Measurements from ENCODE around the gene KCNJ5.

The KCNJ5 gene

DNA sequence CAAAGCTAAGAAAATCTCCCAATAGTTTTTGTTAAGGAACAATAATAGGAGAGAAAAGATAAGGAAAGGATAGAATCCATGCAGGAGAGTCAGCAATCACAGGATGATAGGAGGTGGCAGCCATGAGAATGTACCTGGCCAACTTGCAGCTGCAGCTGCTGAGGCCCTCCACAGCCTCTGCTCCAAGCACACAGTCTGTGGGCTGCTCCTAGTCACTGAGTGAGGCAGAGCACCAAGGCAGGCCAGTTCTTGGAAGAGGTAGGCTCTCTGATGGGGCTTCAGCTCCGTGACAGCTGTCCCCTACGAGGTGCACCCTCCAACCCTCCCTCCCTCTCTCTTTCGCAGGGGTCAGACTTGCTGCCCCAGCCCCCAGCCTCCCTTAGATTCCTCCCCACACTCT, 18.6 kb upstream of the KCNJ5 start:
- H3K27ac ChIP-seq (ENCODE audit: low read length): no peak overlapping the region
- H3K9me3 ChIP-seq (ENCODE audit: insufficient read depth, low read length): no peaks in the 10 kb centered on the region
- H3K9ac ChIP-seq (ENCODE audit: low read length): no peak overlapping the region
- no peaks in the 10 kb centered on the region for H3K79me2 ChIP-seq (ENCODE audit: low read length)
- TF ChIP-seq, protein P1, sequence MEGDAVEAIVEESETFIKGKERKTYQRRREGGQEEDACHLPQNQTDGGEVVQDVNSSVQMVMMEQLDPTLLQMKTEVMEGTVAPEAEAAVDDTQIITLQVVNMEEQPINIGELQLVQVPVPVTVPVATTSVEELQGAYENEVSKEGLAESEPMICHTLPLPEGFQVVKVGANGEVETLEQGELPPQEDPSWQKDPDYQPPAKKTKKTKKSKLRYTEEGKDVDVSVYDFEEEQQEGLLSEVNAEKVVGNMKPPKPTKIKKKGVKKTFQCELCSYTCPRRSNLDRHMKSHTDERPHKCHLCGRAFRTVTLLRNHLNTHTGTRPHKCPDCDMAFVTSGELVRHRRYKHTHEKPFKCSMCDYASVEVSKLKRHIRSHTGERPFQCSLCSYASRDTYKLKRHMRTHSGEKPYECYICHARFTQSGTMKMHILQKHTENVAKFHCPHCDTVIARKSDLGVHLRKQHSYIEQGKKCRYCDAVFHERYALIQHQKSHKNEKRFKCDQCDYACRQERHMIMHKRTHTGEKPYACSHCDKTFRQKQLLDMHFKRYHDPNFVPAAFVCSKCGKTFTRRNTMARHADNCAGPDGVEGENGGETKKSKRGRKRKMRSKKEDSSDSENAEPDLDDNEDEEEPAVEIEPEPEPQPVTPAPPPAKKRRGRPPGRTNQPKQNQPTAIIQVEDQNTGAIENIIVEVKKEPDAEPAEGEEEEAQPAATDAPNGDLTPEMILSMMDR (IDR thresholded peaks at IDR 0.05; ENCODE audit: low read depth, low read length): no peak
- no peak for TF ChIP-seq EZH2phosphoT487 (IDR thresholded peaks at IDR 0.05; ENCODE audit: low read depth)
- H2AFZ ChIP-seq (ENCODE audit: low read depth, low read length): no peak overlapping the region
- H3K4me1 ChIP-seq (ENCODE audit: low read length): no peaks in the 10 kb centered on the region
- H4K20me1 ChIP-seq (ENCODE audit: insufficient read depth, low read length): no peaks in the 10 kb centered on the region
- H3K4me2 ChIP-seq (ENCODE audit: low read length): no peak overlapping the region
- H3K27me3 ChIP-seq (ENCODE audit: low read depth, low read length): no peaks in the 10 kb centered on the region
- H3K4me3 ChIP-seq (ENCODE audit: low read length): no peak overlapping the region
- H3K36me3 ChIP-seq (replicated peaks; ENCODE audit: low read depth, low read length): no peaks in the 10 kb centered on the region

- Histone ChIP-seq H3K79me2 (ENCODE audit: low read length) (no peaks in the 10 kb centered on the region), H4K20me1 (ENCODE audit: insufficient read depth, low read length) (no peaks in the 10 kb centered on the region), H3K9me3 (ENCODE audit: insufficient read depth, low read length) (no peaks in the 10 kb centered on the region), H3K27ac (ENCODE audit: low read length) (no peak overlapping the region), H3K27me3 (ENCODE audit: low read depth, low read length) (no peaks in the 10 kb centered on the region), H3K4me1 (ENCODE audit: low read length) (no peaks in the 10 kb centered on the region), H3K4me3 (ENCODE audit: low read length) (no peak overlapping the region), H3K9ac (ENCODE audit: low read length) (no peak overlapping the region), H3K4me2 (ENCODE audit: low read length) (no peak overlapping the region), H2AFZ (ENCODE audit: low read depth, low read length) (no peak overlapping the region), H3K36me3 (replicated peaks; ENCODE audit: low read depth, low read length) (no peaks in the 10 kb centered on the region)
- TF ChIP-seq EZH2phosphoT487 (IDR thresholded peaks at IDR 0.05; ENCODE audit: low read depth): no peak
- TF ChIP-seq, protein P1 (IDR thresholded peaks at IDR 0.05; ENCODE audit: low read depth, low read length): no peak
These were observed 16.7 kb upstream of the KCNJ5 start for GRCh38 chr11:128874427-128874826.

GRCh38 chr11:128876133-128876650, 15.0 kb upstream of the KCNJ5 start:
- no peaks in the 10 kb centered on the region for H3K9me3 ChIP-seq (ENCODE audit: insufficient read depth, low read length)
- no peaks in the 10 kb centered on the region for H3K4me1 ChIP-seq (ENCODE audit: low read length)
- no peak overlapping the region for H3K4me2 ChIP-seq (ENCODE audit: low read length)
- no peak overlapping the region for H3K27ac ChIP-seq (ENCODE audit: low read length)
- no peaks in the 10 kb centered on the region for H3K36me3 ChIP-seq (replicated peaks; ENCODE audit: low read depth, low read length)
- H4K20me1 ChIP-seq (ENCODE audit: insufficient read depth, low read length): no peaks in the 10 kb centered on the region
- H3K4me3 ChIP-seq (ENCODE audit: low read length): no peak overlapping the region
- no peak overlapping the region for H2AFZ ChIP-seq (ENCODE audit: low read depth, low read length)
- peaks cover 2% of the 10 kb centered on the region for H3K27me3 ChIP-seq (ENCODE audit: low read depth, low read length)
- no peak for TF ChIP-seq EZH2phosphoT487 (IDR thresholded peaks at IDR 0.05; ENCODE audit: low read depth)
- TF ChIP-seq, protein P1 (IDR thresholded peaks at IDR 0.05; ENCODE audit: low read depth, low read length): no peak
- H3K79me2 ChIP-seq (ENCODE audit: low read length): no peaks in the 10 kb centered on the region
- no peak overlapping the region for H3K9ac ChIP-seq (ENCODE audit: low read length)

DNA sequence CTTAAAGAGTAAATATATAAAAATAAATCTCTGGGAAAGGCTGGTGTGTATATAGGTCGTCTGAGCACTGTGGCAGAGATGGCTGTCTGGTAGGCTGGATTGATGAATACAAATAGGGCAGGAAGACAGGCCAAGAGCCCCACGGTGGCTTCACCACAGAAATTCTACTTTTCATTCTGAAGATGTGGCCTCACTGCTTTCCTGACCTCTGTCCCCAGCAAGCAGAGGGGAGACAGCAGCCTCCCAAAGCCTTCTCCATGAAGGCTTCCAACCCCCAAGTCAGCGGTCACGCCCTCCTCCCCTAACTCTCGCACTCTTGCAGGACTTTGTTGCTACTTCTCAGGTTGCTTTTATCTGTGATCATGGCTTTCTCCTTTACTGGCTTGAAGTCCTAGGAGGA, 13.4 kb upstream of the KCNJ5 start:
- Histone ChIP-seq H2AFZ (ENCODE audit: low read depth, low read length) (no peak overlapping the region), H3K4me1 (ENCODE audit: low read length) (no peaks in the 10 kb centered on the region), H3K79me2 (ENCODE audit: low read length) (no peaks in the 10 kb centered on the region)

More for the DNA sequence above, 13.4 kb upstream of the KCNJ5 start:
- Histone ChIP-seq H3K36me3 (replicated peaks; ENCODE audit: low read depth, low read length) (no peaks in the 10 kb centered on the region), H3K4me3 (ENCODE audit: low read length) (no peak overlapping the region), H3K9me3 (ENCODE audit: insufficient read depth, low read length) (no peaks in the 10 kb centered on the region), H4K20me1 (ENCODE audit: insufficient read depth, low read length) (no peaks in the 10 kb centered on the region), H3K9ac (ENCODE audit: low read length) (no peak overlapping the region), H3K27me3 (ENCODE audit: low read depth, low read length) (peaks cover 17% of the 10 kb centered on the region), H3K4me2 (ENCODE audit: low read length) (no peak overlapping the region), H3K27ac (ENCODE audit: low read length) (no peak overlapping the region)
- TF ChIP-seq EZH2phosphoT487 (IDR thresholded peaks at IDR 0.05; ENCODE audit: low read depth): no peak
- TF ChIP-seq, protein P1 (IDR thresholded peaks at IDR 0.05; ENCODE audit: low read depth, low read length): no peak
